ENCODE data around the gene CEP104. TPM values are rescaled to one million over a fixed set of nuclear protein-coding genes. Genes with fewer than 3 reads are reported as not detected.

CEP104 gene
- total and polyA plus RNA-seq, 10 of the 15 experiments (the other 5 are each of a cell fraction or from before 2014, with no cell fraction given): 7.2 to 34.8 (median 19.3) TPM

- TF ChIP-seq, protein P1, sequence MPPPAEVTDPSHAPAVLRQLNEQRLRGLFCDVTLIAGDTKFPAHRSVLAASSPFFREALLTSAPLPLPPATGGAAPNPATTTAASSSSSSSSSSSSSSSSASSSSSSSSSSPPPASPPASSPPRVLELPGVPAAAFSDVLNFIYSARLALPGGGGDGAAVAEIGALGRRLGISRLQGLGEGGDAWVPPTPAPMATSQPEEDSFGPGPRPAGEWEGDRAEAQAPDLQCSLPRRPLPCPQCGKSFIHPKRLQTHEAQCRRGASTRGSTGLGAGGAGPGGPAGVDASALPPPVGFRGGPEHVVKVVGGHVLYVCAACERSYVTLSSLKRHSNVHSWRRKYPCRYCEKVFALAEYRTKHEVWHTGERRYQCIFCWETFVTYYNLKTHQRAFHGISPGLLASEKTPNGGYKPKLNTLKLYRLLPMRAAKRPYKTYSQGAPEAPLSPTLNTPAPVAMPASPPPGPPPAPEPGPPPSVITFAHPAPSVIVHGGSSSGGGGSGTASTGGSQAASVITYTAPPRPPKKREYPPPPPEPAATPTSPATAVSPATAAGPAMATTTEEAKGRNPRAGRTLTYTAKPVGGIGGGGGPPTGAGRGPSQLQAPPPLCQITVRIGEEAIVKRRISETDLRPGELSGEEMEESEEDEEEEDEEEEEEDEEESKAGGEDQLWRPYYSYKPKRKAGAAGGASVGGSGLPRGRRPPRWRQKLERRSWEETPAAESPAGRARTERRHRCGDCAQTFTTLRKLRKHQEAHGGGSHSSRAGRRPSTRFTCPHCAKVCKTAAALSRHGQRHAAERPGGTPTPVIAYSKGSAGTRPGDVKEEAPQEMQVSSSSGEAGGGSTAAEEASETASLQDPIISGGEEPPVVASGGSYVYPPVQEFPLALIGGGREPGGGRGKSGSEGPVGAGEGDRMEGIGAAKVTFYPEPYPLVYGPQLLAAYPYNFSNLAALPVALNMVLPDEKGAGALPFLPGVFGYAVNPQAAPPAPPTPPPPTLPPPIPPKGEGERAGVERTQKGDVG (CRISPR knock-in tag; IDR thresholded peaks at IDR 0.05): no peak
- TF ChIP-seq ZNF592 (IDR thresholded peaks at IDR 0.05) (no peak), PML (IDR thresholded peaks at IDR 0.05; ENCODE audit: low read length) (no peak), CHD2 (IDR thresholded peaks at IDR 0.05; ENCODE audit: borderline replicate concordance, low read depth, low read length) (no peak), HSF1 (IDR thresholded peaks at IDR 0.05; ENCODE audit: low read depth, low read length) (no peak), POU2F2 (IDR thresholded peaks at IDR 0.05; ENCODE audit: borderline replicate concordance, low read depth, low read length) (peak; percentile 44; the same call in 2 of the 3 replicates), BMI1 (IDR thresholded peaks at IDR 0.05; ENCODE audit: borderline replicate concordance) (no peak), HDAC6 (IDR thresholded peaks at IDR 0.05; ENCODE audit: unreplicated experiment) (no peak), ZNF274 (IDR thresholded peaks at IDR 0.05; ENCODE audit: insufficient read depth, insufficient read length) (no peak), FOXM1 (IDR thresholded peaks at IDR 0.05; ENCODE audit: low read depth, low read length) (no peak), TAF1 (IDR thresholded peaks at IDR 0.05; ENCODE audit: borderline replicate concordance, low read depth, low read length) (no peak), RELA (IDR thresholded peaks at IDR 0.05; ENCODE audit: borderline replicate concordance, partially characterized antibody) (no peak), NFYA (IDR thresholded peaks at IDR 0.05; ENCODE audit: borderline replicate concordance, low read depth, low read length) (no peak), TARDBP (IDR thresholded peaks at IDR 0.05; ENCODE audit: borderline replicate concordance) (no peak), YBX1 (IDR thresholded peaks at IDR 0.05) (no peak), IRF3 (IDR thresholded peaks at IDR 0.05) (no peak)
- TF ChIP-seq, protein P2, sequence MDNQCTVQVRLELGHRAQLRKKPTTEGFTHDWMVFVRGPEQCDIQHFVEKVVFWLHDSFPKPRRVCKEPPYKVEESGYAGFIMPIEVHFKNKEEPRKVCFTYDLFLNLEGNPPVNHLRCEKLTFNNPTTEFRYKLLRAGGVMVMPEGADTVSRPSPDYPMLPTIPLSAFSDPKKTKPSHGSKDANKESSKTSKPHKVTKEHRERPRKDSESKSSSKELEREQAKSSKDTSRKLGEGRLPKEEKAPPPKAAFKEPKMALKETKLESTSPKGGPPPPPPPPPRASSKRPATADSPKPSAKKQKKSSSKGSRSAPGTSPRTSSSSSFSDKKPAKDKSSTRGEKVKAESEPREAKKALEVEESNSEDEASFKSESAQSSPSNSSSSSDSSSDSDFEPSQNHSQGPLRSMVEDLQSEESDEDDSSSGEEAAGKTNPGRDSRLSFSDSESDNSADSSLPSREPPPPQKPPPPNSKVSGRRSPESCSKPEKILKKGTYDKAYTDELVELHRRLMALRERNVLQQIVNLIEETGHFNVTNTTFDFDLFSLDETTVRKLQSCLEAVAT (IDR thresholded peaks at IDR 0.05): no peak
These were observed at the start of gene CEP104, which contains the start of gene DFFB (continued) for GRCh38 chr1:3856923-3857790.
